NCI-H2196 treated with DMSO at 0.1 percent for 48 hours (cell line): Measurements from ENCODE around the gene TMEM179B.

Experiments used
- DNase-seq: peaks from one replicate; lab custom pipeline; 2025; ENCODE audit not compliant: unreplicated experiment; lab: John Stamatoyannopoulos, UW

Gene TMEM179B

GRCh38 chr11:62831520-62832335 is 44.5 kb downstream of the TMEM179B start, which contains the start of gene STX5:
Gene STX5 (minus strand): TSS chr11:62832051. CDS start chr11:62831243, 808 bp downstream.
- peak; percentile 98 for DNase-seq

- no peak for DNase-seq
Observed at GRCh38 chr11:62832336-62833234, 45.4 kb downstream of the TMEM179B start, which contains the start of gene TEX54. Gene TEX54 (minus strand): TSS chr11:62832841.

- no peak for DNase-seq
Observed at GRCh38 chr11:62835336-62835735, 48.1 kb downstream of the TMEM179B start.

- peak; percentile 78 for DNase-seq
Observed at GRCh38 chr11:62839050-62839945, 52.1 kb downstream of the TMEM179B start, which contains the start of gene WDR74. Gene WDR74 (minus strand): TSS chr11:62839590. CDS start chr11:62839570, 20 bp downstream.
